ENCODE data around the gene SNX11. TPM values are rescaled to one million over a fixed set of nuclear protein-coding genes. Genes with fewer than 3 reads are reported as not detected.

SNX11 gene
- total and polyA plus RNA-seq, 2 of the 8 experiments (the other 6 are each of a cell fraction or from before 2014, with no cell fraction given), result 21.1 to 21.4 TPM

GRCh38 chr17:48169926-48170325 lies 62.4 kb downstream of the SNX11 start:
- no peak for FAIRE-seq
- H3K23me2 ChIP-seq (ENCODE audit: low read depth, low read length), result no peaks in the 10 kb centered on the region
- no peak for TF ChIP-seq SIX5 (IDR thresholded peaks at IDR 0.05; ENCODE audit: low read depth, low read length)
- TF ChIP-seq CHD1 (IDR thresholded peaks at IDR 0.05; ENCODE audit: low read depth, low read length), result no peak
- no peak for TF ChIP-seq CREB1 (IDR thresholded peaks at IDR 0.05)
- TF ChIP-seq TAF7 (optimal IDR thresholded peaks at IDR 0.05; ENCODE audit: borderline replicate concordance, low read depth, low read length), result no peak
- TF ChIP-seq BACH1 (IDR thresholded peaks at IDR 0.05; ENCODE audit: low read length), result no peak
- no peak for TF ChIP-seq POLR2A (IDR thresholded peaks at IDR 0.05; ENCODE audit: control extremely low read depth in 1 of 2, low read depth in 2 of 2, low read length in 2 of 2)
- TF ChIP-seq NRF1 (IDR thresholded peaks at IDR 0.05; ENCODE audit: low read depth, low read length), result no peak
- TF ChIP-seq EGR1 (IDR thresholded peaks at IDR 0.05; ENCODE audit: borderline replicate concordance, low read depth, low read length), result no peak
- no peak for TF ChIP-seq RFX5 (IDR thresholded peaks at IDR 0.05; ENCODE audit: borderline replicate concordance, low read depth, low read length)
- no peak for TF ChIP-seq E2F6 (IDR thresholded peaks at IDR 0.05)
- no peak for TF ChIP-seq EP300 (IDR thresholded peaks at IDR 0.05; ENCODE audit: borderline replicate concordance in 1 of 2, low read depth in 2 of 2, low read length in 2 of 2)
- no peak for TF ChIP-seq RBBP5 (IDR thresholded peaks at IDR 0.05; ENCODE audit: borderline replicate concordance, low read depth, low read length)
- no peak for TF ChIP-seq SRF (IDR thresholded peaks at IDR 0.05; ENCODE audit: low read depth, low read length)
- TF ChIP-seq SP4 (IDR thresholded peaks at IDR 0.05; ENCODE audit: low read length), result no peak
- no peak for TF ChIP-seq CHD2 (IDR thresholded peaks at IDR 0.05; ENCODE audit: low read length)
- TF ChIP-seq ZNF274 (IDR thresholded peaks at IDR 0.05; ENCODE audit: borderline replicate concordance, extremely low read depth, low read length), result no peak

More at GRCh38 chr17:48169926-48170325, 62.4 kb downstream of the SNX11 start:
- no peaks in the 10 kb centered on the region for H3K36me3 ChIP-seq (ENCODE audit: control insufficient read depth in 2 of 4, insufficient read depth in 4 of 4, low read length in 3 of 4)
- no peak overlapping the region for H3K4me2 ChIP-seq (ENCODE audit: insufficient read depth in 1 of 2, low read depth in 2 of 2, low read length in 2 of 2)
- no peak overlapping the region for H2BK5ac ChIP-seq (ENCODE audit: low read depth, low read length)
- no peaks in the 10 kb centered on the region for H3K79me1 ChIP-seq (ENCODE audit: low read depth, low read length)
- no peak overlapping the region for H4K91ac ChIP-seq (replicated peaks; ENCODE audit: insufficient read length, low read length)
- 91% methylated on average over 1 of the region's 1 CpG; no CpG with 5 or more reads in 1 of the 2 experiments for WGBS, 2 experiments (ENCODE audit: extremely low coverage in 1 of 2, insufficient coverage in 1 of 2, insufficient read length in 1 of 2, insufficient replicate concordance in 2 of 2, low coverage in 1 of 2, low lambda C conversion rate in 2 of 2, missing lambda C conversion rate in 1 of 2)
- no peak overlapping the region for H3K56ac ChIP-seq (replicated peaks; ENCODE audit: insufficient read length, low read depth, low read length)
- no peak overlapping the region for H3K23ac ChIP-seq (ENCODE audit: insufficient read length)
- H3K79me2 ChIP-seq (ENCODE audit: control insufficient read depth in 1 of 2, insufficient read depth in 2 of 2, low read length in 2 of 2), result no peaks in the 10 kb centered on the region
- no peak overlapping the region for H2BK12ac ChIP-seq (ENCODE audit: low read depth, low read length)
- ChIA-PET CTCF (ENCODE audit: partially characterized antibody) (interaction anchor here (0.9 to 4.4 kb wide), 2 partner anchors 11 to 84 kb away, joined by 3 to 29 read pairs; no protein-coding TSS in a partner anchor), POLR2A (ENCODE audit: partially characterized antibody) (no interaction called here)
- no peaks in the 10 kb centered on the region for H3K4me1 ChIP-seq (replicated peaks in 1 of 4; ENCODE audit: control insufficient read depth in 3 of 4, insufficient read depth in 4 of 4, low read length in 3 of 4)
- no peak overlapping the region for H3K14ac ChIP-seq (ENCODE audit: insufficient read length)
- H2BK15ac ChIP-seq (ENCODE audit: low read length), result no peak overlapping the region
- H3K27ac ChIP-seq (ENCODE audit: low read depth, low read length), result no peak overlapping the region
- H4K5ac ChIP-seq (ENCODE audit: insufficient read length, low read depth, low read length), result no peak overlapping the region
- no peak overlapping the region for H3K9ac ChIP-seq (replicated peaks in 1 of 4; ENCODE audit: extremely low read depth in 1 of 4, low read depth in 3 of 4, low read length in 3 of 4)
- H3K4ac ChIP-seq (replicated peaks; ENCODE audit: insufficient read length, low read depth, low read length), result no peak overlapping the region
- no peak overlapping the region for H2AK5ac ChIP-seq (ENCODE audit: low read depth, low read length)
- H3K27me3 ChIP-seq (replicated peaks in 1 of 4; ENCODE audit: control insufficient read depth in 3 of 4, extremely low read depth in 1 of 4, insufficient read depth in 3 of 4, low read length in 3 of 4), result peaks cover 0 to 4% (median 1%) of the 10 kb centered on the region in 4 experiments; a peak in 4 of 7 replicates
- H3K4me3 ChIP-seq (ENCODE audit: extremely low read depth in 1 of 4, insufficient read depth in 2 of 4, low read depth in 3 of 4, low read length in 4 of 4), result no peak overlapping the region
- no peak for DNase-seq (ENCODE audit: low read depth in 1 of 2, low spot score in 2 of 2)
- no peaks in the 10 kb centered on the region for H4K20me1 ChIP-seq (replicated peaks in 1 of 2; ENCODE audit: control insufficient read depth in 1 of 2, insufficient read depth in 2 of 2, low read length in 2 of 2)
- H3K18ac ChIP-seq (ENCODE audit: extremely low read depth, low read length), result no peak overlapping the region
- no peaks in the 10 kb centered on the region for H3K9me3 ChIP-seq (ENCODE audit: insufficient read depth in 2 of 2, low read depth in 1 of 2, low read length in 1 of 2)
- no peak overlapping the region for H4K8ac ChIP-seq (ENCODE audit: extremely low read depth, insufficient read depth, low read length)
- H2BK20ac ChIP-seq (ENCODE audit: low read length), result no peak overlapping the region
- no peak overlapping the region for H2AFZ ChIP-seq (ENCODE audit: low read length)
- no peak overlapping the region for H2BK120ac ChIP-seq (replicated peaks; ENCODE audit: low read depth, low read length)
